Hematopoietic multipotent progenitor cell treated with erythropoietin and hydrocortisone succinate and interleukin-3 and kit ligand, for 15 days (in vitro differentiated cells): Measurements from ENCODE around the gene MRTFB.

Experiments used
- DNase-seq: peaks from one replicate; pipeline ENCODE4 v3.0.0-alpha.2; 2015; ENCODE audit warnings: low spot score

Gene MRTFB

DNA sequence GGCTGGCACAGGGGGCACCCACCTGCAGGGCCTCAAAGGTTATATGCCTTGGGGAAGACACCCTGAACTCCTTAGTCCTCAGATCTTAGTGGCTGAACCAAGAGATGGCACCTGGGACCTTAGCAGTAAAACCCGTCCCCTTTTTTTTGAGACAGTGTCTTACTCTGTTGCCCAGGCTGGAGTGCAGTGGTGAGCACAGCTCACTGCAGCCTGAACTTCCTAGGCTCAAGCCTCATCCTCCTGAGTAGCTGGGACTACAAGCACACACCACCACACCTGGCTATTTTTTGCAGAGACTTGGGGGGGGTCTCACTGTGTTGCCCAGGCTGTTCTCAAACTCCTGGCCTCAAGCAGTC, 237.2 kb downstream of the MRTFB start:
- DNase-seq, result no peak

GRCh38 chr16:14309001-14309886, 238.1 kb downstream of the MRTFB start:
- no peak for DNase-seq

DNA sequence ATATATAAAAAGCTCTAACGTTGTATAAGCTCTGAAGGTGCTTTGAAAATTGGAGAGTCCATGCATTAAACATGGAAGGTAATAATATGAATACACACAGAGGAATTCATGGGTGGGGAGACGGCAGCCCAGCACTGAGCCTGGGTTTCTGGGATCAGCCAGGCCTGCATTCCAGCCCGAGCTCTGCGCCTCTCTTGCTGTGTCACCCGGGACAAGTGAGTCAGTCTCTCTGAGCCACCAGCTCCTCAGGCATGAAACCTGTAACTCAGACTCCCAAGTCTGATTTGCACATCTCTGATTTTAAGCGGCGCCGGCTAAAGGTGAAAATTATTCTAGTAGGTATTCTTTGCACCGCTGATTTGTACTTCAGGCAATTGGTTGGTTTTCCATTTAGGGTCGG, 238.8 kb downstream of the MRTFB start:
- no peak for DNase-seq

- DNase-seq, result no peak
Measured at GRCh38 chr16:14310519-14310991, 239.4 kb downstream of the MRTFB start.

DNA sequence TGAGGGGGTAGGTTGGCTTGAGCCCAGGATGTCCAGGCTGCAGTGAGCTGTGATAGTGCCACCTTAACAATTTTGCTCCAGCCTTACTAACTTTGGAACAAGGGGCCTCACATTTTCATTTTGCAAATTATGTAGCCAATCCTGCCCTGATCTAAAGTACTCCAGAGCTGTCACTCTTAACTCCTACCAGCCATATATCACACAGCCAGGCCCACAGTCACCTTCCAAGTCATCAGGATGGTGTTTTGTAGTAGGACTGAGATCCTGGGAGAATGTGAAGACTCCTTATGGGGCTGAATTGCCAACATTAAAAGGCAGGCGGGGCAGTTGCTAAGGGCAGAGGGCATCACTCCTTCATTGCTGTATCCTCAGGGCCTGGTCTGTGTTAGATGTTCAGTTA, 243.0 kb downstream of the MRTFB start:
- DNase-seq, result no peak

DNA sequence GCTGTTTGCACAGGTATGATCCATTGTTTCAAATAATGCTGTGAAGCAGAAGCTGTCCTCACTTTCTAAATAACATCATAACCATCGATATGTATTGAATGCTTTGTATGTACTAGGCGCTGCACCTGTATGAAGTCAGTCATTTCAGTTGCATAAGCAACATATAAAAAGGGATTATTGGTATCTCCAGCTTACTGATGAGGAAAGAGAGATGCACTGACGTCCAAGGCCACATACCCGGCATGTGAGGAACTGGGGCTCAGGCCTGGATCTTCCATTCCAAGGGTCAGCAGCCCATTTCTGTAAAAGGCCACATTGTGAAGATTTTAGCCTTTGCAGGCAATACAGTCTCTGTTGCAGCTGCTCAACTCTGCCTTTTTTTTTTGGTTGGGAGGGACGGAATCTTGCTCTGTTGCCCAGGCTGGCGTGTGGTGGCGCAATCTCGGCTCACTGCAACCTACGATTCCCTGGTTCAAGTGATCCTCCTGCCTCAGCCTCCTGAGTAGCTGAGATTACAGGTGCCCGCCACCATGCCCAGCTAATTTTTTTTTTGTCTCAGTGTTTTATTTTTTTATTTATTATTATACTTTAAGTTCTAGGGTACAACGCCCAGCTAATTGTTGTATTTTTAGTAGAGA, 244.7 kb downstream of the MRTFB start:
- no peak for DNase-seq
